Measurements from ENCODE around the gene COX5B.
"Not testable (repeated sequence)": the region's sequence is repeated elsewhere in the genome, so short reads cannot be mapped to it uniquely, and the experiment has no call there.

The COX5B gene

DNA sequence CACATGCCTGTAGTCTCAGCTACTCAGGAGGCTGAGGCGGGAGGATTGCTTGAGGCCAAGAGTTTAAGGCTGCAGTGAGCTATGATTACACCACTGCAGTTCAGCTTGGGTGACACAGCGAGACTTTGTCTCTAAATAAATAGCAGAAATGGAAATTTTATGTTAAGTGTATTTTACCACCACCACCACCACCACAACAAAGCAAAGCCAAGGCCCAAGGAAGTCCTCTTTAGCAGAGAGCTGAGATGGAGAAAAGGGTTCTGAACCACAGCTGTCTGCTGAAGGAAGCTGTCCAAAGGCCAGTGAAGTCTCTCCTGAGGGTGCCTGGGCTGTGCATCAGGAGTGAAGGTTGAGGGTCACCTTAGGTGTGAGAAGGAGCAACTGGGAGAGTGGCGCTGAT lies 41.4 kb downstream of the COX5B start:
- not testable (repeated sequence) for H3K4me1 ChIP-seq (ENCODE audit: control insufficient read depth, insufficient read depth, low read length); H3K9me3 ChIP-seq (ENCODE audit: control insufficient read depth, low read length); H3K27me3 ChIP-seq (ENCODE audit: control insufficient read depth, insufficient read depth, low read length); H3K36me3 ChIP-seq (ENCODE audit: control insufficient read depth, insufficient read depth, low read length); H3K4me3 ChIP-seq (ENCODE audit: low read length); H3K9ac ChIP-seq (ENCODE audit: low read length)

DNA sequence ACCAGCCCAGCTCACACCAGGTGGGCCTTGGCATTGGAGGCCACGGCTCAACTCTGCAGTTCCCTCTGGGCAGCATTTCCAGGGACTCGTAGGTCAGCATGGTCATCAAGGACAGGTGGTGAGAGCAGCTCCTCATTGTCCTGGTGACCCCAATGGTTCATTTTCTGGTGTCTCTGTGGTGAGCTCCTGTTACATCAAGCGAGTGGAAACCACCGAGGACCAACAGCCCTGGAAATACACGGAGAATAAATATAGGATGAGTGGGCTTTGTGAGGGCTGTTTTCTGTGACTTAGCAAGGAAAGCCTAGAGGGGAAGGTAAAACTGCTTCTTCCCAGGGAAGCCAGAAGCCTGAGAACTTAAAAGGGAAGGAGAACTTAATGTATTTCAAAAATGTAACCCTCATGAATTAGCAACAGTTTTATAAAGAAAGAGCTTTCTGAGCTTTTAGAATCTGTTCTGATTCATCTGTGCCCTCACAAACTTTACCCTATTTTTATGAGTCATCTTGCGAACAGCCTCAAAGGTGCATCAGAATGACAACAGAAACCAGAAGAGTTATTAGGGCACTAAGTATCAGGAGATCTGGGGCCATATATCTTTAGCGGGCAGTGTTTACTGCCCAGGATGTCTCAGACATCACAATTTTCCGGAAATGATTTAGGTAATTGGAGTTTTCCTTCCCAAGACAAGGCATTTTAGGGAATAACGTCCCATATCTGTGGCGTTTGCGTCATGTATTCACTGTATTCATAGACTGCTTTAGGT lies 42.4 kb downstream of the COX5B start:
- Histone ChIP-seq H3K9me3 (ENCODE audit: control insufficient read depth, low read length) (no peaks in the 10 kb centered on the region), H3K36me3 (ENCODE audit: control insufficient read depth, insufficient read depth, low read length) (no peaks in the 10 kb centered on the region), H3K27me3 (ENCODE audit: control insufficient read depth, insufficient read depth, low read length) (no peaks in the 10 kb centered on the region), H3K4me3 (ENCODE audit: low read length) (no peak overlapping the region), H3K4me1 (ENCODE audit: control insufficient read depth, insufficient read depth, low read length) (no peaks in the 10 kb centered on the region), H3K9ac (ENCODE audit: low read length) (no peak overlapping the region)

DNA sequence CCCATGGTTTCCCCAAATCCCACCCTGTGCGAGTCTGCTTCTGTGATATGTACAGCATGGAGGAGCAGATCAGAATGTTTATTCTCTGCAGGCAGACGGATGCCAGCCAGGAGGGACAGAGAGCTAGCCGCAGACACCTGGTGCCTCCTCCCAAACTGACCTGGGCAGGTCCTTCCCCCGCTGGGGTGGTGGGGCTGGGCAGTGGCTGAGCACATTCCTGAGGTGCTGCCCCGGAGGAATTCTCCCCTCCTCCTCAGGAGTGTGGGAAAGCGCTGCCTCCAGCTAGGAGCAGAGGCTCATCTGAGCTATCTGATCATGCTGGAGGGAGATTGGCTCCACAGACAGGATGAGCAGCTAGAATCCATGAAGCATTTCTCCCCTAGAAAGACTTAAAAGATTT lies 45.3 kb downstream of the COX5B start:
- Histone ChIP-seq H3K27me3 (ENCODE audit: control insufficient read depth, insufficient read depth, low read length) (no peaks in the 10 kb centered on the region), H3K36me3 (ENCODE audit: control insufficient read depth, insufficient read depth, low read length) (no peaks in the 10 kb centered on the region), H3K4me1 (ENCODE audit: control insufficient read depth, insufficient read depth, low read length) (no peaks in the 10 kb centered on the region), H3K9me3 (ENCODE audit: control insufficient read depth, low read length) (no peaks in the 10 kb centered on the region), H3K4me3 (ENCODE audit: low read length) (no peak overlapping the region), H3K9ac (ENCODE audit: low read length) (no peak overlapping the region)

DNA sequence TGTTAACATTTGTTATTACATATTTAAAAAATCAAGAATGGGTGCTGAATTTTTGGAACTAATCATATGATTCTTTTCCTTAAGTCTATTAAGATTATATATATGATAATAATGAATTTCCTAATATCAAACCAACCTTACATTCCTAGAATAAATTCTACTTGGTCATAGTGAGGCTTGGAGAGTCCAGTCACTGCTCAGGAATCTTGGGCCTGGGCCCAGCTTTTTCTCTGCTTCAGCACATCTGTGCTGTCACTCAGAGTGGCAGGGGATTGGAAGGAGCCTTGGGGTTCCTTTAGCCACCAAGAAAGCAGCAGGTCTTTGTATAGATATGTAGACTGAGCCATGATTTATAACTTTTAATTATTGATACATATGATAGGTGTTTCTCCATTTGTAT lies 47.6 kb downstream of the COX5B start:
- Histone ChIP-seq H3K9ac (ENCODE audit: low read length) (no peak overlapping the region), H3K36me3 (ENCODE audit: control insufficient read depth, insufficient read depth, low read length) (no peaks in the 10 kb centered on the region), H3K4me3 (ENCODE audit: low read length) (no peak overlapping the region), H3K27me3 (ENCODE audit: control insufficient read depth, insufficient read depth, low read length) (no peaks in the 10 kb centered on the region), H3K9me3 (ENCODE audit: control insufficient read depth, low read length) (no peaks in the 10 kb centered on the region), H3K4me1 (ENCODE audit: control insufficient read depth, insufficient read depth, low read length) (no peaks in the 10 kb centered on the region)

DNA sequence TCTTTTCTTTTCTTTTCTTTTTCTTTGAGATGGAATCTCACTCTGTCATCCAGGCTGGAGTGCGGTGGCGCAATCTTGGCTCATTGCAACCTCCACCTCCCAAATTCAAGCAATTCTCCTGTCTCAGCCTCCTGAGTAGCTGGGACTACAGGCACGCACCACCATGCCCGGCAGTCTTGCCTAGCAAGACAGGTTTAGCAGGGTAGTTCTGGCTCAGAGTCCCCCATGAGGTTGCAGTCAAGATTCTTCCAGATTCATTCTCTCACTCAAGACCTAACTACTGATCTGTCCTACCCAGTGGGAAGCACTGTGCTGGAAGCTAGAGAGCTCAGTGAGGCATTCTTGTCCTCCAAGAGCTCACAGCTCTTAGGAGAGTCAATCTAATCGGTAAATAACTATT lies 49.9 kb downstream of the COX5B start:
- Histone ChIP-seq H3K9me3 (ENCODE audit: control insufficient read depth, low read length) (no peaks in the 10 kb centered on the region), H3K36me3 (ENCODE audit: control insufficient read depth, insufficient read depth, low read length) (no peaks in the 10 kb centered on the region), H3K27me3 (ENCODE audit: control insufficient read depth, insufficient read depth, low read length) (no peaks in the 10 kb centered on the region), H3K4me1 (ENCODE audit: control insufficient read depth, insufficient read depth, low read length) (no peaks in the 10 kb centered on the region), H3K4me3 (ENCODE audit: low read length) (no peak overlapping the region), H3K9ac (ENCODE audit: low read length) (no peak overlapping the region)

DNA sequence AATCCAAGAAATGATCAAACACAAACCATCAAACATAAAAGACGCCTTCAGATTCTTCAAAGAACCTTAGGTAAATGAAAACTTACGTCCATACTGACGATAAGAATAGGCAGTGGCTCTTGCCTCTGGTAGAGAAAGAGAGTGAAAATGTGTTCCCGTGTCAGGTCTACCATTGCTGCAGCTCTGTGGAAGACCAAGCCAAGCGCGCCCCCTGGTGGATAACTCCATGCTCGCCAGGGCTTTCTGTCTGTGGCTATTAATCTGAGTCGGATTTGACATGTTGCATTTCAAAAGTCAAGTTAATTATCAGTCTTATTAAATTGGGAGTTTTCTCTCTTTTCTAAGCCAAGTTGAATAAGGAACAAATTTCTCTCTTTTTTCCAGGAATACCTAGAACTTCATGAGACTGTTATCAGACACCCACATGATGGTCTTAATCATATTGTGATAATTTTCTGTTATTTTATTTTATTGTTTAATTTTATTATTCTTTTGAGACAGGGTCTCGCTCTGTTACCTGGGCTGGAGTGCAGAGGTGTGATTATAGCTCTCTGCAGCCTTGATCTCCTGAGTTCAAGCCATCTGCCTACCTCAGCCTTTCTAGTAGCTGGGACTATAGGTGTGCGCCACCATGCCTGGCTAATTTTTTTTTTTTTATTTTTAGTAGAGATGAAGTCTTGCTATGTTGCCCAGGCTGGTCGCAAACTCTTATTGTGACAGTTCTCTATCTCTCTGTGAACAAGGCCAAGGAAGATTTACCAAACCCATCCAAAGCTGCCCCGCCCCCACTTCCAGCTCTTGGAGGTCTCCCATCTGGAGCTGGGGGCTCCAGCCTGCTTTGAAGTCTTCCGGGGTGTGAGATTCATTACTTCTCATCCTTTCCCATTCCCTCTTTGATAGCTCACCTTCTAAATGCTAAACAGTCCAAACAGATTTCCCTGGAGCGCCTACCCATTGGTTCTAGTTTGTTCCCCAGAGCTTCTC lies 51.7 kb downstream of the COX5B start:
- Histone ChIP-seq H3K27me3 (ENCODE audit: control insufficient read depth, insufficient read depth, low read length) (no peaks in the 10 kb centered on the region), H3K4me3 (ENCODE audit: low read length) (no peak overlapping the region), H3K36me3 (ENCODE audit: control insufficient read depth, insufficient read depth, low read length) (no peaks in the 10 kb centered on the region), H3K9ac (ENCODE audit: low read length) (no peak overlapping the region), H3K9me3 (ENCODE audit: control insufficient read depth, low read length) (no peaks in the 10 kb centered on the region), H3K4me1 (ENCODE audit: control insufficient read depth, insufficient read depth, low read length) (no peaks in the 10 kb centered on the region)
